CD14-positive monocyte (primary cell): Measurements from ENCODE around the gene SLC35E1. TPM values are rescaled to one million over a fixed set of nuclear protein-coding genes. Genes with fewer than 3 reads are reported as not detected.

Source experiments
- DNase-seq, 3 donors: peaks; one replicate each; pipeline ENCODE4 v3.0.0-alpha.2; 2011 to 2022
- H2AFZ ChIP-seq: 2 replicates; pipeline ENCODE4 v1.6.0; 2012; ENCODE audit warnings: mild to moderate bottlenecking, low read depth, low read length, inconsistent platforms; ENCODE audit not compliant: insufficient read depth, poor library complexity, severe bottlenecking
- H3K27ac ChIP-seq, 2 donors: 1 replicate in 1 of 2; 2 replicates in 1 of 2; pipeline ENCODE4 v1.5.1; 2012 to 2013; ENCODE audit warnings: low read length in 2 of 2, control low read depth in 1 of 2, inconsistent platforms in 1 of 2, low read depth in 1 of 2, mild to moderate bottlenecking in 1 of 2
- H3K27me3 ChIP-seq, 2 donors: one replicate each; pipeline versions ENCODE4 v1.6.0 to v1.6.1; 2011 to 2013; ENCODE audit warnings: low read length in 2 of 2; ENCODE audit not compliant: control insufficient read depth in 2 of 2, insufficient read depth in 2 of 2
- H3K36me3 ChIP-seq, 2 donors: replicated peaks in 1 of 2; 1 replicate in 1 of 2; 2 replicates in 1 of 2; pipeline versions ENCODE4 v1.5.1 to v1.6.1; 2012 to 2013; ENCODE audit warnings: low read length in 2 of 2, control low read depth in 1 of 2, inconsistent platforms in 1 of 2, mild to moderate bottlenecking in 1 of 2; ENCODE audit not compliant: insufficient read depth in 2 of 2, control insufficient read depth in 1 of 2
- H3K4me1 ChIP-seq, 2 donors: 1 replicate in 1 of 2; 2 replicates in 1 of 2; pipeline versions ENCODE4 v1.5.1 to v1.6.1; 2012 to 2013; ENCODE audit warnings: low read length in 2 of 2, control low read depth in 1 of 2, inconsistent platforms in 1 of 2, mild to moderate bottlenecking in 1 of 2, moderate library complexity in 1 of 2; ENCODE audit not compliant: insufficient read depth in 2 of 2, control insufficient read depth in 1 of 2
- H3K4me2 ChIP-seq: replicated peaks from 2 replicates; pipeline ENCODE3; 2012; ENCODE audit warnings: low read length, moderate library complexity, mild to moderate bottlenecking; ENCODE audit not compliant: poor library complexity, severe bottlenecking; ENCODE audit errors: extremely low read depth
- H3K4me3 ChIP-seq, 3 experiments: fragments of 200-600 bp in 1 of 3; sonication (generic) in 1 of 3; replicated peaks in 1 of 3; 1 replicate in 2 of 3; 2 replicates in 1 of 3; pipeline ENCODE4 v1.5.1; 2011 to 2013; ENCODE audit warnings: low read length in 3 of 3, mild to moderate bottlenecking in 3 of 3, control low read depth in 2 of 3, low read depth in 2 of 3, inconsistent platforms in 1 of 3, moderate library complexity in 1 of 3
- H3K79me2 ChIP-seq: 2 replicates; pipeline ENCODE4 v1.6.0; 2012; ENCODE audit warnings: mild to moderate bottlenecking, control low read depth, inconsistent platforms, low read length, moderate library complexity; ENCODE audit not compliant: insufficient read depth
- H3K9ac ChIP-seq: 2 replicates; pipeline ENCODE4 v1.6.0; 2017; ENCODE audit warnings: low read length, mild to moderate bottlenecking; ENCODE audit not compliant: insufficient read depth, poor library complexity, severe bottlenecking
- H3K9me3 ChIP-seq, 2 donors: replicated peaks in 1 of 2; 1 replicate in 1 of 2; 2 replicates in 1 of 2; pipeline versions ENCODE4 v1.5.1 to v1.6.1; 2012 to 2013; ENCODE audit warnings: low read length in 2 of 2, control low read depth in 1 of 2; ENCODE audit not compliant: control insufficient read depth in 1 of 2, insufficient read depth in 1 of 2
- H4K20me1 ChIP-seq: 2 replicates; pipeline ENCODE4 v1.6.0; 2012; ENCODE audit warnings: mild to moderate bottlenecking, low read length, control low read depth, moderate library complexity; ENCODE audit not compliant: insufficient read depth
- H3K27ac Mint-ChIP-seq, 7 donors: one replicate each; pipeline ENCODE4 v1.8.0; 2020; ENCODE audit warnings: mild to moderate bottlenecking in 7 of 7, mixed read lengths in 7 of 7, moderate library complexity in 6 of 7, inconsistent platforms in 2 of 7
- H3K27me3 Mint-ChIP-seq, 3 donors: one replicate each; pipeline ENCODE4 v1.8.0; 2021 to 2022; ENCODE audit warnings: low read depth in 3 of 3, mild to moderate bottlenecking in 3 of 3, mixed read lengths in 3 of 3, moderate library complexity in 3 of 3, inconsistent platforms in 1 of 3
- H3K36me3 Mint-ChIP-seq, 2 donors: one replicate each; pipeline ENCODE4 v1.8.0; 2020; ENCODE audit warnings: mixed read lengths in 2 of 2, inconsistent platforms in 1 of 2, mild to moderate bottlenecking in 1 of 2
- H3K4me1 Mint-ChIP-seq: one replicate; pipeline ENCODE4 v1.8.0; 2020; ENCODE audit warnings: mild to moderate bottlenecking, mixed read lengths
- H3K4me3 Mint-ChIP-seq, 2 donors: one replicate each; pipeline ENCODE4 v1.8.0; 2020; ENCODE audit warnings: mild to moderate bottlenecking in 2 of 2, mixed read lengths in 2 of 2, moderate library complexity in 1 of 2
- H3K9me3 Mint-ChIP-seq, 7 donors: one replicate each; pipeline ENCODE4 v1.8.0; 2020 to 2022; ENCODE audit warnings: mixed read lengths in 7 of 7, mild to moderate bottlenecking in 6 of 7, moderate library complexity in 6 of 7, inconsistent platforms in 2 of 7
- WGBS: methylation state at CpG from one replicate; pipeline ENCODE4 v1.1.5; 2013; ENCODE audit warnings: missing lambda C conversion rate; ENCODE audit not compliant: insufficient coverage; 5-methylcytosine and 5-hydroxymethylcytosine counted together
- intact Hi-C, 2 donors: fragments of 100-400 bp; cut with micrococcal nuclease; formaldehyde crosslinking; loops; one replicate each; pipeline versions ENCODE4 v1.15.0 to v1.15.1; 2023
- polyA plus RNA-seq, 3 donors: library from polyadenylated mRNA; depleted of rRNA in 1 of 3; unstranded in 2 of 3; stranded (reverse) in 1 of 3; fragments of 300-500 nt in 2 of 3; fragments of >200 nt in 1 of 3; fragmentation: Illumina TruSeq in 2 of 3; gene quantifications; 1 replicate in 2 of 3; 2 replicates in 1 of 3; pipeline ENCODE4 v1.2.3, GENCODE V29; 2012 to 2021
- TF ChIP-seq, protein P1 (sequence below): fragments of 200-600 bp; IDR thresholded peaks from one replicate; pipeline ENCODE4 v1.8.0; 2022; ENCODE audit warnings: antibody characterized with exemption, mild to moderate bottlenecking

The SLC35E1 gene
- polyA plus RNA-seq, 3 donors, result 12.1 to 28.8 (median 13.5) TPM

DNA sequence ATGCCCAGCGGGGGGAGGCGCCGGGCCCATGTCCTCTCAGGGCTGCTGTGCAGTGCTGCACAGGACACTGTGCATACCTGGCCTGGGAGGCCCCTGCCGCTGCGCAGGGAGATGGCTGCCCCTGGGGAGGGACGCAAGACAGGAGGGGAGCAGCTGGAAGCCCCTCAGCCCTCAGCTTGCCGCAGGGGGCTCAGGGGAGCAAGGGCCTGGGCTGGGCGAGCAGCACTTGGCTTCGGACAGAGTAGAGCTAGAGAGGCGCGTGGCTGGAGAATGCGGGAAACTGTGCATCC lies 40.9 kb downstream of the SLC35E1 start:
- Histone ChIP-seq H3K4me1 (no peaks in the 10 kb centered on the region), H3K36me3 (peaks cover 96 to 100% of the 10 kb centered on the region in 2 donors), H3K27ac (no peak overlapping the region), H2AFZ (no peak overlapping the region), H3K9ac (no peak overlapping the region), H3K9me3 (no peaks in the 10 kb centered on the region), H3K4me2 (no peak overlapping the region), H3K4me3 (no peak overlapping the region), H3K27me3 (no peaks in the 10 kb centered on the region), H3K79me2 (peaks cover 9% of the 10 kb centered on the region), H4K20me1 (peaks cover 42% of the 10 kb centered on the region)
- intact Hi-C loops, result no loop called here
- H3K27me3 Mint-ChIP-seq, result no peaks in the 10 kb centered on the region
- H3K4me1 Mint-ChIP-seq, result no peaks in the 10 kb centered on the region
- H3K9me3 Mint-ChIP-seq, result no peaks in the 10 kb centered on the region
- DNase-seq, result no peak
- peaks cover 85 to 100% of the 10 kb centered on the region in 2 donors for H3K36me3 Mint-ChIP-seq
- H3K4me3 Mint-ChIP-seq, result no peak overlapping the region
- H3K27ac Mint-ChIP-seq, result no peak overlapping the region
- 98% methylated on average over 12 of the region's 12 CpGs for WGBS
- TF ChIP-seq, protein P1, sequence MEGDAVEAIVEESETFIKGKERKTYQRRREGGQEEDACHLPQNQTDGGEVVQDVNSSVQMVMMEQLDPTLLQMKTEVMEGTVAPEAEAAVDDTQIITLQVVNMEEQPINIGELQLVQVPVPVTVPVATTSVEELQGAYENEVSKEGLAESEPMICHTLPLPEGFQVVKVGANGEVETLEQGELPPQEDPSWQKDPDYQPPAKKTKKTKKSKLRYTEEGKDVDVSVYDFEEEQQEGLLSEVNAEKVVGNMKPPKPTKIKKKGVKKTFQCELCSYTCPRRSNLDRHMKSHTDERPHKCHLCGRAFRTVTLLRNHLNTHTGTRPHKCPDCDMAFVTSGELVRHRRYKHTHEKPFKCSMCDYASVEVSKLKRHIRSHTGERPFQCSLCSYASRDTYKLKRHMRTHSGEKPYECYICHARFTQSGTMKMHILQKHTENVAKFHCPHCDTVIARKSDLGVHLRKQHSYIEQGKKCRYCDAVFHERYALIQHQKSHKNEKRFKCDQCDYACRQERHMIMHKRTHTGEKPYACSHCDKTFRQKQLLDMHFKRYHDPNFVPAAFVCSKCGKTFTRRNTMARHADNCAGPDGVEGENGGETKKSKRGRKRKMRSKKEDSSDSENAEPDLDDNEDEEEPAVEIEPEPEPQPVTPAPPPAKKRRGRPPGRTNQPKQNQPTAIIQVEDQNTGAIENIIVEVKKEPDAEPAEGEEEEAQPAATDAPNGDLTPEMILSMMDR, result no peak

DNA sequence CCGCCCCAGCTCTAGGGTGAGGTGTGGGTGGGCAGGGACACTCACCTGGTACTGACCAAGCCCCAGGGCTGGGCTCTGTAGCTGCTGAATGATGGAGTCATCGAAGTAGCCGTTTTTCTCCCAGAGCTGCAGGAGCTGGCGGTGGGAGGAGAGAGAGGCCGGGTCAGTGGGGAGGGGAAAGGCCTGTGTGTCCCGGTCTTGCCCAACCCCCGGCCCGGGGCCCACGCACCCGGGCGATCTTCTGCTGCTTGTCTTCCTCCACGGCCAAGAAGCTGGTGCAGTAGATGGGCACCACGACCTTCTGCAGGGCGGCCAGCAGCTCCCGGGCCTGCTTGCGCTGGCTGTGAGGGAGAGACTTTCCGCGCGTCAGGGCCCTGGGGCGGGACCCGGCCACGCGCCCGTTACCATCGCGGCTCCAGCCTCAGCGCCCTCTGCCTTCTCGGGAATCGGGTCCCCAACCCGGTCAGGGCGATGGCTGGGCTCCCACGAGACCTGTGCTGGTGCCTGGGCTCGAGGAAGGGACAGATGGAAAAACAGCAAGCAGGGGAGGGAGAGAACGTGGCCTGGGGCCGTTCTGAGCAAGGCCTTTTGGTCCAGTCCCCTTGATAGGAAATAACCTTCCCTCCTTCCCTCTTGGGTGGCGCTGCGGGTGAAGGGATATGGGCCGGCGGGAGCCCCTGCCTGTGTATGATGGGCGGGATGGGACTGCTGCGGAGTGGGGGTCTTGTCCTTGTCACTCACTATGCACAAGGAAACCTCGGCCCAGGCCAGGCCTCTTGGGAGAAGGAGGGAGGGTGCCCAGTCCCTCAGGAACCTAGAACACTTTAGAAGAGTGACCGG lies 41.5 kb downstream of the SLC35E1 start:
- TF ChIP-seq, protein P1, result no peak
- no peak for DNase-seq
- Mint-ChIP-seq H3K27me3 (no peaks in the 10 kb centered on the region), H3K27ac (peak overlapping the region in 2 of 7 donors; percentile 25 to 54), H3K36me3 (peaks cover 84 to 100% of the 10 kb centered on the region in 2 donors), H3K9me3 (no peaks in the 10 kb centered on the region), H3K4me1 (no peaks in the 10 kb centered on the region), H3K4me3 (no peak overlapping the region)
- 95% methylated on average over 34 of the region's 43 CpGs for WGBS
- peaks cover 40% of the 10 kb centered on the region for H4K20me1 ChIP-seq
- H3K27ac ChIP-seq, result no peak overlapping the region
- H3K4me1 ChIP-seq, result no peaks in the 10 kb centered on the region
- no peak overlapping the region for H3K4me2 ChIP-seq
- no peaks in the 10 kb centered on the region for H3K27me3 ChIP-seq
- no peak overlapping the region for H3K4me3 ChIP-seq
- H2AFZ ChIP-seq, result no peak overlapping the region
- H3K79me2 ChIP-seq, result peaks cover 3% of the 10 kb centered on the region
- no peak overlapping the region for H3K9ac ChIP-seq
- no peaks in the 10 kb centered on the region for H3K9me3 ChIP-seq
- peaks cover 96 to 100% of the 10 kb centered on the region in 2 donors for H3K36me3 ChIP-seq
- intact Hi-C loops, result no loop called here
